CMK (cell line): Measurements from ENCODE around the gene TXNRD1.
A peak's percentile ranks its signal among the peaks of the same experiment; 100 is the strongest.
"Not testable (repeated sequence)": the region's sequence is repeated elsewhere in the genome, so short reads cannot be mapped to it uniquely, and the experiment has no call there.

Source experiments
- DNase-seq: peaks from one replicate; pipeline ENCODE4 v3.0.0-alpha.2; 2010; ENCODE audit warnings: low read depth

The TXNRD1 gene

DNA sequence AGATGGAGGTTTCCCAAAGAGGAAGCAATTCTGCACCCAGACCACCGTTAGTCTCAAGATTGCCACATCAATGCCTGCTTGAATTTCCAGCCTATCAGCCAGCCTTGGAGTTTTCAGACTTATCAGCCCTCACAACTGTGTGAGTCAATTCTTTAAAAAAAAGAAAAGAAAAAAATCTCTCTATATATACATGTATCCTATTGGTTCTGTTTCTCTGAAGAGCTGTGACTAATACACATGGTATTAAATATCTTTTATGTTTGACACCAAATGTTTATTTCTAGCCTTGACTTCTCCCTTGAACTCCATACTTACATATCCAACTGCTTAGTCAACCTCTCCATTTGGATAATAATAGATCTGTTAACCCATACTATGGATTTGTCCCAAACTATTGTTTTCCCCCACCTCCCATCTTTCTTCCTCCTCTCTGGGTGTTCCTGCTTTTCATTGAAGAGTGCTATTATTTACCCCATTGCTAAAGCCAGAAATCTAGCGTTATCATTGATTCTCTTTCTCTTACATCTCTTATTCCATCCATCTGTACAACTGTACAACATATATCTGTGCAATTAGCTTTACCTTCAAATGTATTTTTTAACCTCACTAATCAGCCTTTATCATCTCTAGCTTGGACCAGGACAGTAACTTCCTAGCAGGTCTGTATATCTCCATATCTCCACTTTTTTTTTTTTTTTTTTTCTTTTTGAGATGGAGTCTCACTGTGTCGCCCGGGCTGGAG is 65.3 kb downstream of the TXNRD1 start:
- no peak for DNase-seq

DNA sequence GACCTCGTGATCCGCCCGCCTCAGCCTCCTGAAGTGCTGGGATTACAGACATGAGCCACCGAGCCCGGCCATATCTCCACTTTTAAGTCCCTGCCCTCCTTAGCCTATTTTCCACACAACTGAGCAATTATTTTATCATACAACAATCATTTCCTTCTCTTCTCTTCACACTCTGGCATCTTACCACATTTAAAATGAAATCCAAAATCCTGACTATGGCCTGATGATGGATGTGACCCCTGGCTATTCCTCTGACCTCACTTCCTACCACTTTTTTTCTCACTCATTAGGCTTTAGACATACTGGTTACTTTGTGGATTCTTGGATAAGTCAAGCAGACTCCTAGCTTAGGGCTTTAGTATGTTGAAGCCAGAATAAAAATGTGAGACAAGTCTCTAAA is 66.1 kb downstream of the TXNRD1 start:
- no peak for DNase-seq

DNA sequence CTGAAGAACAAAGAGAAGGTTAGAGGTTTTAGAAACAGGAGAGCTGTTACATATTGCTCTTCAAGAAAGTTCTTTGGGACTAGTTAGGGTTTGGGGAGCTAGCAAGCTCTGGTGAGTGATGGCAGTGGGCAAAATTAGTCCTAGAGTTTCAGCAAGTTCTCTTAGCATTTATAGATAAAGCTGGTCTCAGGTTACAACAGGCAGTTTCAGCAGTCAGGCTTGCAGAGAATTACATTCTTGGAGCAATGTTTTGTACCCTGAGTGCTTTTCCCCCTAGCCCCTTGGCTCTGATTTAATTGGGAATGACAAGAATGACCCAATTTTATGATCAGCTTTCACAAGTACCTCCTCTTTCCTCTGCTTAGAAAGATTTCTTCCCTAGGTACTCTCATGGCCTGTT is 66.5 kb downstream of the TXNRD1 start:
- no peak for DNase-seq

DNA sequence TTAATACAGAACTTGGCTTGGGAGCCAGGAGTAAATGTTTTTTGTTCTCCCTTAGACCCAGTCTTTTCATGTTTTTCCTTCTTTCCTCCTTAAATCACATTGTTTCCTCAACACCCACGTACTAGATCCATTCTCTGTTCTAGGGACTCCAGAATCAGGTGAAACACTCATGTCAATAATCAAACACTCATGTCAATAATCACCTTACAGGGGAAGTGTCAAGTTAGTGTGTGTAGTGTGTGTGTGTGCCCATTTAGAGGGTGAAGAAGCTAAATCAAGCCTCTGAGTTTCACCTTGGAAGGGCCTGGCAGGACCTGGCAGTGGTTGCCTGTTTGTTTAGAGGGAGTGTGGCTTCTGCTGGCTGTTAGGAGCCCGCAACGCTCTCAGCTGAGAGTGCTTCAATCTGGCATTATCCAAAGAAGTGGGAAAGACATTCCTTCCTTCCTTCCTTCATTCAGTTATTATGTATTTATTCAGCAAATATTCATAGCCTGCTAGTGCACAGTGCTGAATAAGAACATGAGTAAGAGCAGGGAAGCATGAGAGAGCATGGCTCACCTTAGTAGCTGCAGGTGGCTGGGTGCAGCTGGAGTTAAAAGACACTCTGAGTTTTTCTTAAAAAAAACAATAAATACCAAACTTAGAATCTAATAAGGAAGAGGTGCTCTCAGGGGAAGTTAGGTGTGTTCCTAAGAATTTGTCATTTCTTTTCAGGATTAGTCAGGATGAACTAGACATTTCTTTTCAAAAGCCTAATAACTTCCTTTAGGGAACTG is 70.3 kb downstream of the TXNRD1 start:
- no peak for DNase-seq

DNA sequence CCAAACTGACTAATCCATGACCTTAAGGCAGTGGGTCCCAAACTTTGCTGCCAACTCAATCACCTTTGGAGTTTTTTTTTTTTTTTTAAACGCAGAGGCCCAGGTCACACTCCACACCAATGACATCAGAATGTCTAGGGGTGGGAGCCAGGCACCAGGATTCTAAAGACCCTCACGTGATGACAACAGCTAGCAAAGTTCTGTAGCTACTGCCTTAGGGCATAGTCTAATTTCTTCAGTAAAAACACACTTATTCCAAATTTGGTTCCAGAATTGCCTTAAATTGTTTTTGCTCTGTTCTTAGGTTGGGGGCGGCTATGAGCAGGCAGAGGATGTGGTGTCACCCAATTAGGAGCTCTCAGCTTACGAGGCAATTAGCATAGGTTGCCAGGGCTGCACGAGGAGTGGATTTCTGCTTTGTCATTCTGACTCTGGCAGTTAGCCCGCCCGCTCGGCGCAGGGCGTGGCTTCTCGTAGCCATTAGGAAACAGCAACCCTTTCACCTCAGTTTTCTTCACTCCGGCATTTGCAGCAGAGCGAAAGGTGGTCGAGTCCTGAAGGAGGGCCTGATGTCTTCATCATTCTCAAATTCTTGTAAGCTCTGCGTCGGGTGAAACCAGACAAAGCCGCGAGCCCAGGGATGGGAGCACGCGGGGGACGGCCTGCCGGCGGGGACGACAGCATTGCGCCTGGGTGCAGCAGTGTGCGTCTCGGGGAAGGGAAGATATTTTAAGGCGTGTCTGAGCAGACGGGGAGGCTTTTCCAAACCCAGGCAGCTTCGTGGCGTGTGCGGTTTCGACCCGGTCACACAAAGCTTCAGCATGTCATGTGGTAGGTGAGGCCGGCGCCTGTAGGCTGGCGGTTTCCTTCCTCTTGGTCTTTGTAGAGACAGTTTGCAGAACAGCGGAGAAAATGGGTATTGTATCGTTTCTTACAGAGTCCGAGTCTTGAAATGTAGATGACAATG is 71.2 kb downstream of the TXNRD1 start:
- DNase-seq: peak; percentile 65

DNA sequence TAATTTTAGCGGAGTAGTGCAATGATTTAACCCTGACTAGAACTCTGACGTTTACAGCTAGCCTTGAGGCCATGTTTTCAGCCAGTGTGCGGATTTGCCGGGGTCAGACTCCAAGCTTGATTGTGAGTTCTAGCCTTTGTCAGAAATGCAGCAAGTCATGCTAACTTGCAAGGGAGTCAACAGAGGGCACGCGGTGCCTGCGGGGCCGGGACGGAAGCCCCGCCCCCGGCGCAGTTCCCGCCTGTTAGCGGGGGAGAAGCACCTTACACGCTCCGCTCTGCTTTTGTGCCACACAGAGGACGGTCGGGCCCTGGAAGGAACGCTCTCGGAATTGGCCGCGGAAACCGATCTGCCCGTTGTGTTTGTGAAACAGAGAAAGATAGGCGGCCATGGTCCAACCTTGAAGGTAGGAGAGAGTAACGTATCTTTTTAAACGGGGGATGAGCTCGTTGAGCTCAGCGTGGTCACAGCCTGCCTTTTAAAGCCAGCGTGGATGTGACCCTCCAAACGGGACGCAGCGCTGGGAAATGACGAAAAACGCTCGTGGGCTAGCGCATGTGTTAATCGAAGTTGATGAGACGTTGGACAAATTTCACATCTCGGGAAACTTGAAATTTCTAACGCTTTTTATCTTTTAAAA is 73.2 kb downstream of the TXNRD1 start:
- peak; percentile 68 for DNase-seq

DNA sequence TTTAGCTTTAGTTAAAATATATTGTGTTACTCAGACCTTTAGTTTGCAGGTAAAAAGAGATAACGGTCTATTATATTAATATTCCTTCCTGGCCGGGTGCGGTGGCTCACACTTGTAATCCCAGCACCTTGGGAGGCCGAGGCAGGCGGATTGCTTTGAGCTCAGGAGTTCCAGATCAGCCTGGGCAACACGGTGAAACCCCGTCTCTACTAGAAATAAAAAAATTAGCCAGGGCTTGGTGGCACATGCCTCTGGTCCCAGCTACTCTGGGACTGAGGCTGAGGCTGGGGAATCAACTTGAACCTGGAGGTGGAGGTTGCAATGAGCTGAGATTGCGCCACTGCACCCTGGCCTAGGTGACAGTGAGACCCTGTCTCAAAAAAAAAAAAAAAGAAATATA is 74.7 kb downstream of the TXNRD1 start:
- DNase-seq: no peak

DNA sequence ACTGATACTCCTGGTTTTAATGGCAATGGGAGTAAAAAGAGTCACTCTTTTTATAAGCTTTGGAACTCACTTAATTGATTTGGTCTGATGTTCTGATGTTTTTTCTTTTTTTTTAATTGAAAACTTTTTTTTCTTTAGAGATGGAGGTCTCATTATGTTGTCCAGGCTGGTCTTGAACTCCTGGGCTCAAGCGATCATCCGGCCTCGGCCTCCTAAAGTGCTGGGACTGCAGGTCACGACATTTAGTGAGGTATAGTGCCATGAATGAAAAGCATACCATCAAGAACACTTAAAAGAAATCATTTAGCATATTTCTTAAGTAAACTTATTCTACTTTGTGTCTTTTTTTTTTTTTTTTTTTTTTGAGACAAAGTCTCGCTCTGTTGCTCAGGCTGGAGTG is 75.3 kb downstream of the TXNRD1 start:
- no peak for DNase-seq

DNA sequence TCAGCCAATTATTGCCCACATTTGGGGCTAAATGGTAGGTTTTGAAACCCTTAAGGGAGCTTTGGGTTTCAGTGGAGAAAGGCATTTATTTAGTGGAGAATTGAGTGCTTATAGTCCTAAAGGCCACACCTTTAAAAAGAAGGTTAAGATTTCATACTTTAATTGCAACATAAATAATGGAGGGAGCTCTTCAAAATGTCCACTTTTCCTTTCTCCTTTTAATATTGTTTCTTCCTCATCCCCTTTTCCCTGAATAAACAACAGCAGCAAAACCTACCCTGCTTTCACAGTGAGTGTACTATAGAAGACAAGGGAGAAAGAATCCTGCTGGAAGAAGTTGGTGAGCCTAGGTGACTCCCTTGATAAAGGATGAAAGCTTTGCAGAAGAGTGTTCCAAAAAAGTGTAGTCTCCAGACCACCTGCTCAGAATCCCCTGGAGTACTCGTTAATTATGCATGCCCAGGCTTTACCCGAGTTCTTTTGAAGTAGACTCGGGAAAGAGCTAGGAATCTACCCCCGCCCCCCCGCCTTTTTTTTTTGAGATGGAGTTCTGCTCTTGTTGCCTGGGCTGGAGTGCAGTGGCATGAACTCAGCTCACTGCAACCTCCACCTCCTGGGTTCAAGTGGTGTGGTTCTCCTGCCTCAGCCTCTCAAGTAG is 76.4 kb downstream of the TXNRD1 start:
- no peak for DNase-seq

DNA sequence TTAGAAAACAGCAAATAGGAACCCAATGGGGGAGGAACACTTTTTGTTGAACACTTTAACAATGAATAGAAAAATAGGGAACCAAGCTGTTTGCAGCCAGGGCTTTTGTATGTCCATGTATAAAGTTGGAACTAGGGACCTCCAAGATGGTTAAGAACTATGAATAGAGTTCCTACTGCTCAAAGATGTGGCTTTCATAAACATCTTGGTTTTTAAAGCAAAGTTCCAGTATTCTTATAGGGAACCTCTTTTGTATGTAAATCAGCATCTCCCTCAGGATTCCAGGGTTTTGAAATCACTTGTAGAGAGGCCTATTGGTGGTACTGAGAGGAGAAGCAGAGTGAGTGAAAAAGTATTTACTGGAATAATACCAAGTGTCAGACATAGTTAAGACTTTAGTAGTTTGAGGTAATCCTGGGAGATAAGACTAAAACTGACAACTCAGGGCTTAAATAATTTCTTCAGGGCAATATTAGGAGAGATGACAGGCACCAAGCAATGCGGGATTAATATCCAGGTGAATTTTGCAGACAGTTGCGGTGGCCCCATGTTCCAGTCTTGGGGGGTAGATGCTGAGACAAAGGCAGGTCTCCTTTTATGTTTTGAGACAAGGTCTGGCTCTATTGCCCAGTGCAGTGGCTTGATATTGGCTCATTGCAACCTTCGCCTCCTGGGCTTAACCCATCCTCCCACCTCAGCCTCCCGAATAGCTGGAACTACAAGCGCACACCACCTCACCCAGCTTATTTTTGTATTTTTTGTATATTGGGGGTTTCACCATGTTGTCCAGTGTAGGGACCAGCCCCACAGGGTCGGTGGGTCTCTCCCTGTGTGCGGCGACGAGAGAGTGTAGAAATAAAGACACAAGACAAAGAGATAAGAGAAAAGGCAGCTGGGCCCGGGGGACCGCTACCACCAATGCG is 77.6 kb downstream of the TXNRD1 start:
- DNase-seq: no peak

DNA sequence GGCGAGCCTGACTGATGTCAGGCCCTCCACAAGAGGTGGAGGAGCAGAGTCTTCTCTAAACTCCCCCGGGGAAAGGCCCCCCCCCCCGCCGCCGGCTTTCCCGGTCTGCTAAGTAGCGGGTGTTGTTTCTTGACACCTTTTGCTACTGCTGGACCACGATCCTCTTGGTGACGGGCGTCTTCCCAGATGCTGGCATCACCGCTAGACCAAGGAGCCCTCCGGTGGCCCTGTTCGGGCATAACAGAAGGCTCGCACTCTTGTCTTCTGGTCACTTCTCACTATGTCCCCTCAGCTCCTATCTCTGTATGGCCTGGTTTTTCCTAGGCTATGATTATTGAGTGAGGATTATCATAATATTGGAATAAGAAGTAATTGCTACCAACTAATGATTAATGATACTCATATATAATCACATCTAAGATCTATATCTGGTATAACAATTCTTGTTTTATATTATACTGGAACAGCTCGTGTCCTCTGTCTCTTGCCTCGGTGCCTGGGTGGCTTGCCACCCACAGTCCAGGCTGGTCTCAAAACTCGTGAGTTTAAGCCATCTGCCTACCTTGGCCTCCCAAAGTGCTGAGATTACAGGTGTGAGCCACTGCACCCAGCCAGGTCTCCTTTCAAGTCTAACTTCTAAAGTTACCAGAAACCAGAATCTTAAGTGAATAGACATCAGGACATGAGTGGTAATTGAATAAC is 78.7 kb downstream of the TXNRD1 start:
- not testable (repeated sequence) for DNase-seq

DNA sequence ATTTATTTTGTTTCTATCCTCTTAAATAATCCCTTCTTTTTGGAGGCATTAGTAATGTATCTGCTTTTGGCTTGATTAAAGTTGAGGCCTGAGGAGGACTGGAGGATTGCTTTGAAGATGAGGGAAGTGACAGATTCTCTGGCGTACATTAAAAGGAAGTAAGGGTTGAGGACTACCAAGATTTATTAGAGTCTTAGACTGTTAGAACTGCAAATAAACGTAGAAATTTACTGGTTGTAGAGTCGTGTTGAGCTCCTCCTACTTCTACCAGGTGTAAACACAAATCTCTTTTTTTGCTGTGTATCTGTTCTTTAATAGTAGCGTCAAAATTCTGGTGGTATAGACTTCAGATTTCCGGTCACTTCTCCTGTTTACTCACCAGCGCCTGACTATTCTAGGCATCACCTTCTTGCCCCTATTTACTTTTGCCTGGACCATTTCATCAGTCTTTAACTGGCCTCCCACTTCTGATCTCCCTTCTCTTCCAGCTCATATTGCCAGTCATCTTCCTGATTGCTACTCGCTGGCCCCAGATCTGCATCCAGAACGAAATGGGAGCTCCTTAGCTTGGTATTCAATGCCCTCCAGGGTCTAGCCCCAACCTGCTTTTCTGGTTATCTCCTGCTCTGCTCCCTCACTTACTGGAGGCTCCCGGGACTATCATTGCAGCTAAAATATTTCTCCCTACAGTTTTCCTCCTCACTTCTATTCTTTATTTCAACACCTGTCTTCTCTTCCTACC is 79.5 kb downstream of the TXNRD1 start:
- no peak for DNase-seq

DNA sequence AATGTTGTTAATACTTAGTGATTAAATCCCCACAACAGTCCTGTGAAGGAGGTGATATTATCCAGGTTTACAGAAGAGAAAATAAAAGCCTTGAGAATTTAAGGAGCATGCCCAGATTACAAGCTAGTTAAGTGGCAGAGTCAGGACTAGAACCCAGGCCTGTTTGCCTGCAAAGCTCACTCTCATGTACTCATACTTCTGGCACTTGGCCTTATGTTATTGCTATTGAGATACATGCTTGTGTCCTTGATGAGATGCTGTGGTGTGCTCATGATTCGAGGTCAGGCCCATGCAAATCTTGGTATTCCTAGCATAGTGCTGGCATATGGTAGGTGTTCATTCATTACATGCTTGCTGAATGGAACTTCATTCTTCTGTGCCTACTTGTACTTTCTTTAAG is 80.4 kb downstream of the TXNRD1 start:
- DNase-seq: no peak

DNA sequence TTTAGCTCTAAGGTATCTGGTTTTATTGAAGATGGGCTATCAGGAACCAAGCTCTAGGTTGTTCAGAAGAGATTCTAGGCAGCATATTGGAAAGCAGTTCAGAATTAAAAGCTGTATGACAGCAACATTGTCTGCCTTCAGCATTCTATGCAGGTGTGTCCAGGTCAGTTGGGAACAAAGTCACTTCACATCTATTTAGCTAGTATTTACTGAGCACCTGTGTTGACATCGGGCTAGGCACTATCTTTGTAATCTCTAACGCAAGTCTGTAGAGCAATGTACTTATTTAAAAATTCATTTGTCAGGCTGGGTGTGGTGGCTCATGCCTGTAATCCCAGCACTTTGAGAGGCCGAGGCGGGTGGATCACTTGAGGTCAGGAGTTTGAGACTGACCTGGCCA is 81.1 kb downstream of the TXNRD1 start:
- DNase-seq: no peak

DNA sequence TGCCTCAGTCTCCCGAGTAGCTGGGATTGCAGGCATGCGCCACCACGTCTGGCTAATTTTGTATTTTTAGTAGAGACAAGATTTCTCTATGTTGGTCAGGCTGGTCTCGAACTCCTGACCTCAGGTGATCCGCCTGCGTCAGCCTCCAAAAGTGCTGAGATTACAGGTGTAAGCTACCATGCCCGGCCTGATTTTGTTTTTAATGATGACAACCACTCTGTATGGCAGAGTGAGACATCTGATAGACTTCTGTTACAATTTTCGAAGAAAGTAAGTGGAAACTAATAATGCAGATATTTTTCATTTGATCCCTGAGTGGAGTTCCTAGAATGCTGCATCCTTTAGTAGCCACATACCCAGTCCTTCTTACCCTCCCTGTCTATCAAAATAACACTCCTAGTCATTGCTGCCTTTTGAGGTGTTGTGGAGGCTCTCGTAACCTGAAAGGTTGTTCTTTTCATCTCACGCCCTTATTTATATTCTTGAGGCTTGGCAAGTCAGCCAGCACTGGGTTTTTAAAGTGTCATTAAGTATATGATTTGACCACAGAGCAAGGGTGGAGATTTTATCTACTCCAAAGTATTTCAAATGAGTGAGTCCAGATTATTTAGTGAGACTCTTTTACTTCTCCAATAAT is 82.0 kb downstream of the TXNRD1 start:
- DNase-seq: no peak

DNA sequence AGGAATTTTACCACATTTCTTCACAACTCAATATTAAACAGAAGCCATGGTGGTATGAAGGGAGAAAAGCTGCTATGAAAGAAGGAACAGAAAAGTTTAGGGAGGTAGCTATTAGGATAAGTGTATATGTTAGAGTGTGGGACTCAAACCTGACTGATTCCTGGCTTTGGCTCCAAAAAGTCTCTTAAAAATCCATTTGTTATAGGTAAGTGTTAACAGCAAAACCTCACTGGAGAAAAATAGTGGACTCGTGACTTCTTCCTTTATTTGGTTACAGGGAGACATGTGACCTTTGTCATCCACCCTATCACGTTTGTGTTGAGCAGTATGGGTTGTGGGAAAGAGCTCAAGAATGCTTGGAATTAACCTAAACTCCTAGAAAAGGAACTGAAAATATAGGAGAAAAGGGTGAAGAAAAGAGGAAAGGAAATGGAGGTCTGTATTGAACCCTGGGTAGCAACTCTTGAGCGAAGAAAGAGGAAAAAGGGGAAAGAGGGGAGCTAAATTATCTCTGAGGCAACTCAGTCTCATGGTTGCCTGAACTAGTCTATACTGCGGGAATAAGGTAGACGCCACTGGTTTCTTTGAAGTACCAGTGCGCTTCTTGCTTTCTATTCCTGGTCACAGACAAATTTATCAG is 84.4 kb downstream of the TXNRD1 start:
- no peak for DNase-seq

DNA sequence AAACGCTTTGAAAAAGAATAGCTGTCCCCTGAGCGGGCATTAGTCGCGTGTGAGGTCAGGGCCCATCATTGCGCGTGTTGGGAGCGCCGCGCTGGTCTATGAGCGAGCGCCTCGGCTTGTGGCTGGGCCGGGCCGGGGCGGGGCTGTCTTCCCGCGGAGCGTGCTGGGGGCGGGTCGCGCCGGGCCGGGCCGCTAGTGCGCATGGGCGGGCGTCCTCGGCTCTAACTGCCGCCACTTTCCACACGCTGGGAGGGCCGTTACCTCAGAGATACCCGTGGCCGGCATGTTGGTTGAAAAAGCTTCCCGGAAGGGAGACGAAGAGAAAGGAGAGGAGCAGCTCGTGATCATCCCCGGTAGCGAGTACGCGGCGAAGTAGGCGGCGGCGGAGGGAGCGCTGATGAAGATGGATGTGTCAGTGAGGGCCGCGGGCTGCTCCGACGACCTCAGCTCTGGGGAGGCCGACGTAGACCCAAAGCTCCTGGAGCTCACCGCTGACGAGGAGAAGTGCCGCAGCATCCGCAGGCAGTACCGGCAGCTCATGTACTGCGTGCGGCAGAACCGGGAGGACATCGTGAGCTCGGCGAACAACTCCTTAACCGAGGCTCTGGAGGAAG is 88.1 kb downstream of the TXNRD1 start, which contains the start of gene EID3:
Gene EID3, plus strand, starts transcription at position 202 of the 614 bp plus-strand sequence. Its CDS starts 196 bp downstream, at position 398.
- DNase-seq: no peak
